Ovary (tissue), 3 donors: ENCODE data around the gene ASB13.

Experiments used
- CTCF ChIP-seq, 3 donors: fragments of 450-650 bp in 2 of 3; fragments of 200-600 bp in 1 of 3; IDR thresholded peaks; one replicate each; pipeline versions ENCODE4 v1.5.1 to v1.8.0; 2016 to 2022; ENCODE audit warnings: antibody characterized with exemption in 3 of 3, mild to moderate bottlenecking in 1 of 3
- EP300 ChIP-seq: sonication (generic); formaldehyde crosslinking; IDR thresholded peaks from one replicate; pipeline ENCODE4 v1.6.1; 2017; ENCODE audit warnings: antibody characterized with exemption
- POLR2A ChIP-seq: fragments of 450-650 bp; IDR thresholded peaks from one replicate; pipeline ENCODE4 v1.6.1; 2017; ENCODE audit warnings: antibody characterized with exemption, mild to moderate bottlenecking, moderate library complexity
- donor health status: DM: no; HTN: no; CAD: no.

- TF ChIP-seq CTCF (IDR thresholded peaks at IDR 0.05), result no peak
- no peak for TF ChIP-seq POLR2A
- no peak for TF ChIP-seq EP300
Measured at GRCh38 chr10:5591336-5591824, 75.0 kb downstream of the ASB13 start.
